ENCODE measurements around the gene TGFBR3.
"Not testable (repeated sequence)": the region's sequence is repeated elsewhere in the genome, so short reads cannot be mapped to it uniquely, and the experiment has no call there.

TGFBR3 gene

DNA sequence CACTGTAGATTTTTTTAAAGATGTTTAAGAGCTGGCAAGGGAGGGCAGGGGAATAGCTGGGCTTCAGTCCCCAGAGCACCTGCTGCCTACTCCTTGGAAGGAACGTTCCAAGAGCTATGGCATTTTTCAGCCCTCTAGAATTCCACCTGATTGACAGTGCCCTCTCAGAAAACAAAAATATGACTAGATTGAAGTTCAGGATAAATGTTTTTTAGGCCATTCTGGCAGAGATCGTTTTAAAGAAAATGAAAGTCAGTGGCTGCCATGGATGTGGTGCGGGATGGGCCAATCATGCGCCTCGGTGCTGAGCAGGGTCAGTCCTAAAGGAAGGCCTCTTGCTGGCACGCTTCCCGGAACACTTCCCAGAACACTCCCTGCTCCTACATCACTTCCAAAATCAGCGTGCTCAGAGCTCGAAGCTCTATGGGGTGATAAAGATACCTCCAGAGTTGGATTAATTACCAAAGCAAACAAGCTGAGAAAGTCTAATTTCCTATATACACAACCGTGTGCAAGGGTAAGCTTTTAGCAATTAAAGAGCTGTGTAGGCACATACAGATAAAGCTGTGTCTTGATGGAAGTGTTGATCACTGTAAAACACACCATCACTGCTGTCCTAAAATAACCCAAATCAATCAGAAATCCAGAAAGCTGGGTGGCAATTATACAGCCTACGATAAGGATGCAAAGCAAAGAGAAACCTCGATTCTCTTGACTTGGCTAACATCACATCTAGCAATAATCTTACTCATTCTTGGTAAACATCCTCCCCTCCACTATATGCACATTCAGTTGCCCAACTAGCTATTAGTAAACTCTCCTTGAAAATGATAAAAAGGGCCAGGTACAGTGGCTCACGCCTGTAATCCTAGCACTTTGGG lies 34.6 kb downstream of the TGFBR3 start:
- peak; percentile 65 for DNase-seq (ENCODE audit: low read depth, low spot score)

DNA sequence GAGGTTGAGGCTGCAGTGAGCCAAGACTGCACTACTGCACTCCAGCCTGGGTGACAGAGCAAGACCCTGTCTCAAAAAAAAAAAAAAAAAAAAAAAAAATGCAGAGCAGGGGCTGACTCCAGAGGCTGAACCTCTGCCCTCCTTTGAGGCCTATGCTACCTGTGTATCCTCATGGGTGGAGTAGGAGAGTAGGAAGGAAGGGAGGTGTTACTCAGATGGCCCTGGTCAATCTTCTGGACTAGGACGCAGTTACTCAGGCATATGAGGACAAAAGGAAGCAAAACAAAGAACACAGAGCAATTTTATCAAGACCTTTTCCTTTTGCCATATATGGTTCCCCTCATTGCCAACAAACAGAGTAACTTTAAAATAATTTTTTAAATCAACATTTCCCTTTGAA lies 35.2 kb downstream of the TGFBR3 start:
- no peak for DNase-seq (ENCODE audit: low read depth, low spot score)

DNA sequence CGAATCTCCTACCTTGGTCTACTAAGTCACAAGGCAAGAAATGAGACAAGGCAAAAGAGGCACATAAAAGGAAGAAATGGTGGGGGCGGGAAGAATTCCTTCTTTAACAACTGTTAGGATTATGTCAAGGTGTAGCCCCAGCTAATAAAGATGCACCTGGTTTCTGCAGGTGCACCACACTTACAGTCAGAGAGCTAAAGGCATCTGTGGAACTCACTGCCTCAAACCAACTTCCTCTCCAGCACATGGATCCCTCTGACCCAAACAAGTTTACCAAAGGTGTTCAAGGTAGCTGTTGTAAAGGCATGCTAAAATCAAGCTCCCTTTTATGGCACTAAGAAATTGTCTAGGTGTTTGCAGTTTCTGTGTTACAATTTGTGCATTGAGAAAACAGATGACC lies 38.1 kb downstream of the TGFBR3 start:
- DNase-seq (ENCODE audit: low read depth, low spot score) = no peak

DNA sequence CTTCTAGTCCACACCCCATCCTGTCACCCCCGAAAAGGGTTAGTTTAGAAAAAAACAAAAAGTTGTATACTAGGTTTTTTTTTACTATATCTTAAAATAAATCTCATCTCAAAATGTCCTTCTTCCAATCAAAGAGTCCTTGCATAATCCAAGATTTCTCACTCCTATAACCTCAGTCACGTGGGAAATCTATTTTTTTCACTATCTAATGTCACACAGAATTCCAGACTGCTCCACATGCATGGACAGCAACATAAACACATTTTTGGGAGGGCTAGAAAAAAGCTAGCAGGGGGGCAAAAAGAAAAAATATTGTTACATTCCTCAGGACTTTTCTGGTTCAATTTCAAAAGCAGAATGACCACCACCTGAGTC lies 39.3 kb downstream of the TGFBR3 start:
- DNase-seq (ENCODE audit: low read depth, low spot score) = no peak

- no peak for DNase-seq (ENCODE audit: low read depth, low spot score)
Observed at GRCh38 chr1:91846007-91846638, 39.8 kb downstream of the TGFBR3 start.

- no peak for DNase-seq (ENCODE audit: low read depth, low spot score)
Observed at GRCh38 chr1:91844862-91845528, 41.0 kb downstream of the TGFBR3 start.

- no peak for DNase-seq (ENCODE audit: low read depth, low spot score)
Observed at GRCh38 chr1:91843843-91844242, 42.1 kb downstream of the TGFBR3 start.

GRCh38 chr1:91842563-91842962 lies 43.4 kb downstream of the TGFBR3 start:
- DNase-seq (ENCODE audit: low read depth, low spot score) = no peak

GRCh38 chr1:91842056-91842455 lies 43.9 kb downstream of the TGFBR3 start:
- no peak for DNase-seq (ENCODE audit: low read depth, low spot score)

GRCh38 chr1:91840276-91840675 lies 45.7 kb downstream of the TGFBR3 start:
- not testable (repeated sequence) for DNase-seq (ENCODE audit: low read depth, low spot score)

DNA sequence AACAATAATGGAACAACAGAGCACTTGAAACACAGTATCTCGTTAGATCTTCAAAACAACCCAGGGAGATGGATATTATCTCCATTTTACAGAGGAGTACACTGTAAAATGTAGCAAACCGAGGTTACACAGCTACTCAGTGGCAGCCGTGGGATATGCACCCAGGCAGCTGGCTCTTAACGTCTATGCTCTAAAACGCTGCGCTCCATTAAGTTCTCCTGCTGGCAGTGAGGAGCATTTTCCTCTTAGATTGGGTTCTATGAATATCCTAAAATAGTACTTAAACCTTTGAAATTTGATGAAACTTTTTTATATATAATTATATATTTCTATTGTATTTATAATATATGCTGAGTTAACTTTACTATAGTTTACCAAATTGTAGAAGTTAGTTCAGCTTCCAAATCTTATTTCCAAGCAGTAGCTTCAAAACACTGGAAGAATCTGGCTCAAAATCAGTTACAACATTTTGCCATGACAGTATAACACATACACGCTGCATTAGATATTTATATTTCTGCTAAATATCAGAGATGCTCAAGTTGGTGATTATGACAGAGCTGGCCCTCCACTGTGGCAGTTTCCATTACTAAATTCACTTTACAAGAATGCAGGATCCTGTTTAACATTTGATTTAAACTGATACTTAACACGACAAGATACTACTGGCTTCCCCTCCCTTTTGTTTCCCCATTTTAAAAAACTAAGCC lies 49.5 kb downstream of the TGFBR3 start:
- DNase-seq (ENCODE audit: low read depth, low spot score) = no peak

GRCh38 chr1:91835087-91835521 lies 50.8 kb downstream of the TGFBR3 start:
- DNase-seq (ENCODE audit: low read depth, low spot score) = no peak

DNA sequence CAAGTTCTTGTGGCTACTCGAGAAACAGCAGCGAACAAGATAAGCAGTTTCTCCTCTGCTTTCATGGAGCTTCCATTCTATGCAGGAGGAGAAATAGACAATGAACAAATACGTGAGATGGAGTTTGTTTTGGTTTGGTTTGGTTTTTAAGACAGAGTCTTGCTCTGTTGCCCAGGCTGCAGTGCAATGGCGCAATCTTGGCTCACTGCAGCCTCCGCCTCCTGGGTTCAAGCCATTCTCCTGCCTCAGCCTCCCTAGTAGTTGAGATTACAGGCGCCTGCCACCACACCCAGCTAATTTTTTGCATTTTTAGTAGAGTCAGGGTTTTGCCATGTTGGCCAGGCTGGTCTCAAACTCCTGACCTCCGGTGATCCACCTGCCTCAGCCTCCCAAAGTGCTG lies 51.4 kb downstream of the TGFBR3 start:
- DNase-seq (ENCODE audit: low read depth, low spot score) = not testable (repeated sequence)

DNA sequence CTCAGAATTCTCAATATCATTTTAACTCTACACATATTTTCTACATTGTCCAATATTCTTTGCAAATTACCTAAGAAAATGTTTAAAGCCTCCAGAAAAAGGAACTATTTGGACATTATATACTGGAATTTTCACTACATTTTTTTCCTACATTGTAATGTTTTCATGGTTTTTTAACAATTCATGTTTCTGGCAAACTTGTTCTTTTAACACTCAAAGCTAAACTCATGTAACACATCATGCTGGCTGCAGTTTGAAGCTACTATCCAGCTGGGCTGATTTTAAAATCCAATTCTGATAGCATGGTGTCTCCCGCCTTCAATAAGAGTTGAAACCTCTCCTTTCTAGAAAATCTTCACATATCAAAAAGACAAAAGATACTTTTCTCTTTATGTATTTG lies 52.0 kb downstream of the TGFBR3 start:
- DNase-seq (ENCODE audit: low read depth, low spot score) = no peak

DNA sequence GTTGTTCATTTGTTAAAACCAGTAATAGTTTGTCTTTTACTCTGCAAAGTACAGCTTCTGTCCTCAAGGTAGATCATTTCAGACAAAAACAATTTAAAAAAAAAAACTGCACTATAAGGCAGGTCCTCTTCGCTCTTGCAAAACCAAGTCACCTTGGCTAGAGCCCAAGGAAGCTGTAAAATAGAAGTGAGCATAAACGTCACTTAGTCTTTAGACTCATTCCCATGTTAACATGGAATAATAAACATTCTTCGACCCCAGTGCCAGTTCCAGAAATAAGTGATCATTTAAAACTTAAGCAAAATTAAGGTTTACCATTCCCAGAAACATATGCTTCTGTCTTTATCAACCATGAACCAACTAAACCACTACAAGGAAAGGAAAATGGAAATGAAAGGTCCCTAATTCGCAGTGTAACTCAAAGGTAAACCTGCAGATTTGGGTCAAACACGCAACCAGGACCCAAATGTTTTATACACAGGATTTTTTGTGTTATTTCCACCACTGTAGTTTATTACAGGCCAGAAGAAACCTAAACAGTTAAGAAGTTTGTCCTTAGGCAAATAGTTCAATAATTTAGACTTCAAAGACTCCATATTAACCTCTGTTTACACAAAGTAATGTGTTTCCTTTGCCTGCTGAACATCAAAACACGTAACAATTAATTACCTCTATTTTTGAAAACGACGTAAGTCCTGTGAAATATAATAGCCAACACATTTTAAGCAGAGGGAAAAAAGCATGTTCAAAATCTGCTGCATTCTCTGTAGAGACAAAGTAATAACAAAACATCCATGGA lies 54.6 kb downstream of the TGFBR3 start:
- DNase-seq (ENCODE audit: low read depth, low spot score) = no peak

DNA sequence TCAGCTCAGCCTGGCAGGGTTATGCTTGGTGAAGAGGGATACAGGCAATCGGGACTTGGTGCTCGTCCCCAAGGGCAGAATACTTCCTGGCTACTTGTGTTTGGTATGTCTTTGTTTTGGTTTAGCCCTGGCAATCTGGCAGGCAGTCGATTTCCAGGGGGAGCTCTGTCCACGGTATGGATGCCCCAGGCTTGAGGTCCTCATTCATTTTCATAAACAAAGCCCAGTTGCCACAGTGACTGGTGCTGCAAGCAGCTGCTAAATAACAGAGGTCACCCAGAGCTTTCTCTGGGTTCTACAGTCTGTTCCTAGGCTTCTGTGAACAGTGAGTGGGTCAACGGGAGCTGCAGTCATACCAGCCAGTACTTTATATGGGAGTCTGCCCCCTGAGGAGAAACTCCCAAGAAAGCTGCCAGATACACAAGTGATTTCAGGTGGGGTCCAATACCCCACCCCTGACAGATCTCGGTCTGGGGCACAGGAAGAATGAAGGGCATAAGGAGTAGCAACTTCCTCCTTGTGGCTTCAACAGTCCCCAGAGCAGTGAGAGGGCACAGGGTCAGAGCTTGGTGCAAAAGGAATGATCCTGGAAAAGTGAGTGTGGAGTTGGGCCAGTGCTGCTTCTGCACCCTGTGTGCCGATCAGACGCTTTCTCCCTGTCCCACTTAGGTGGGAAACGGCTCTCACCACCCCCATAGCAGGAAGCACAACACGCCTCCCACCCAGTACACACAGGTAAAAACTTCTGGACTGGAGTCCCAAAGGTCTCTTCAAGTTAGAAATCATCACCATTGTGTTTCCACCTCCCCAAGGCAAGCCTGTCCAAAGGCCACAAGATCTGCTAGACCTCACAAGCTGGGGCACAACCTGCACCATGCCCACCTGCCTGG lies 55.5 kb downstream of the TGFBR3 start:
- peak; percentile 72 for DNase-seq (ENCODE audit: low read depth, low spot score)

GRCh38 chr1:91829293-91830153 lies 56.4 kb downstream of the TGFBR3 start:
- DNase-seq (ENCODE audit: low read depth, low spot score) = no peak

DNA sequence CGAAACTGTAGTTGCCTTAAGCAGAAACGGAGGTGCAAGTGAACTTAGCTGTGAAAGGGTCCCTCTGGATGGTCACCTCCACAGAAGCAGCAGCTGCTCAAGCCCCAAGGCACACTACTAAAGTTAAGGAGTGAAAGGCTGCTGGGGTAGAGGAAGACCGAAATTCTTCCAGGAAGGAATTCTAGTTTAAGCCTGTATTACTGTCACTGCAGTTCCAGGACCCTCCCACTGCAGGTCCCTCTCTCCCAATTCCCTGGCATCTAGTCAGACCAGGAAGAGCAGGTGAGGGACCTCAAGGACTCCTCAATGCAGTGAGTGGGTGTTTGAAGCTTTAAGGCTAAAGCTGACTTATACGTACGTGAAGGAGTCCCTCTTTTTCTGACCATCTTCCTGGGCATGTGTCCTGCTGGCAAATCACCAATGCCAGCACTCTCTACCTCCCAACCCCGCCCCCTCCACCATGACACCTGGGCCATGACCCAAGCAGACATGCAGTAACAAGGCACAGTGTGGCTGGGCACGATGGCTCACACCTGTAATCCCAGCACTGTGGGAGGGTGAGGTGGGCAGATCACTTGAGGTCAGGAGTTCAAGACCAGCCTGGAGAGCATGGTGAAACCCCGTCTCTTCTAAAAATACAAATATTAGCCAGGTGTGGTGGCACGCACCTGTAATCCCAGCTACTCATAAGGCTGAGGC lies 57.2 kb downstream of the TGFBR3 start:
- DNase-seq (ENCODE audit: low read depth, low spot score) = no peak

All from smooth muscle cell of the brain vasculature (primary cell).